H1 (cell line): Measurements from ENCODE around the gene EIF2S1. TPM values are rescaled to one million over a fixed set of nuclear protein-coding genes. Genes with fewer than 3 reads are reported as not detected.

ENCODE experiments used
- CTCF ChIA-PET: fragments of 300-600 bp; sonication (Branson Sonifier 250); formaldehyde crosslinking; loops from one replicate; lab custom pipeline; 2021; ENCODE audit not compliant: partially characterized antibody; lab: Charles Lee
- POLR2A ChIA-PET: fragments of 300-600 bp; sonication (Branson Sonifier 250); formaldehyde crosslinking; loops from one replicate; lab custom pipeline; 2021; ENCODE audit warnings: inconsistent platforms; ENCODE audit not compliant: partially characterized antibody; lab: Charles Lee
- DNase-seq, 2 experiments: peaks; one replicate each; pipeline versions ENCODE4 v3.0.0 to v3.0.0-alpha.2; 2010 to 2022; ENCODE audit warnings: low spot score in 2 of 2, low read depth in 1 of 2, mixed read lengths in 1 of 2
- FAIRE-seq: peaks from 2 replicates; lab custom pipeline; 2011; peaks lifted over from hg19 to GRCh38; lab: Jason Lieb, UNC
- H2AFZ ChIP-seq: 2 replicates; pipeline ENCODE4 v1.8.1; 2012; ENCODE audit warnings: low read length, inconsistent platforms
- H2AK5ac ChIP-seq: 2 replicates; pipeline ENCODE4 v1.6.1; 2013; ENCODE audit warnings: low read depth, low read length
- H2BK120ac ChIP-seq: replicated peaks from 2 replicates; pipeline ENCODE3; 2013; ENCODE audit warnings: low read depth, low read length, inconsistent platforms
- H2BK12ac ChIP-seq: 2 replicates; pipeline ENCODE4 v1.6.1; 2013; ENCODE audit warnings: low read depth, low read length
- H2BK15ac ChIP-seq: 2 replicates; pipeline ENCODE4 v1.6.1; 2013; ENCODE audit warnings: low read length
- H2BK20ac ChIP-seq: 2 replicates; pipeline ENCODE4 v1.6.1; 2013; ENCODE audit warnings: low read length
- H2BK5ac ChIP-seq: 2 replicates; pipeline ENCODE4 v1.6.1; 2013; ENCODE audit warnings: low read depth, low read length
- H3K14ac ChIP-seq: 2 replicates; pipeline ENCODE4 v1.6.1; 2013; ENCODE audit warnings: inconsistent platforms; ENCODE audit not compliant: insufficient read length
- H3K18ac ChIP-seq: 2 replicates; pipeline ENCODE4 v1.6.1; 2013; ENCODE audit warnings: low read length; ENCODE audit errors: extremely low read depth
- H3K23ac ChIP-seq: 2 replicates; pipeline ENCODE4 v1.6.1; 2013; ENCODE audit warnings: inconsistent platforms; ENCODE audit not compliant: insufficient read length
- H3K23me2 ChIP-seq: 2 replicates; pipeline ENCODE4 v1.6.1; 2013; ENCODE audit warnings: low read depth, low read length
- H3K27ac ChIP-seq: 2 replicates; pipeline ENCODE4 v1.6.1; 2011; ENCODE audit warnings: low read depth, low read length, inconsistent platforms
- H3K27me3 ChIP-seq, 4 experiments: replicated peaks in 1 of 4; 1 replicate in 1 of 4; 2 replicates in 3 of 4; pipeline versions ENCODE4 v1.6.1 to v1.8.1; 2011 to 2013; ENCODE audit warnings: low read length in 3 of 4, mild to moderate bottlenecking in 3 of 4, inconsistent platforms in 2 of 4, mixed read lengths in 2 of 4, moderate library complexity in 1 of 4; ENCODE audit not compliant: control insufficient read depth in 3 of 4, insufficient read depth in 3 of 4; ENCODE audit errors: extremely low read depth in 1 of 4
- H3K36me3 ChIP-seq, 4 experiments: 2 replicates each; pipeline versions ENCODE4 v1.6.1 to v1.8.1; 2011 to 2013; ENCODE audit warnings: mild to moderate bottlenecking in 4 of 4, low read length in 3 of 4, moderate library complexity in 2 of 4, control low read depth in 1 of 4, inconsistent platforms in 1 of 4; ENCODE audit not compliant: insufficient read depth in 4 of 4, control insufficient read depth in 2 of 4
- H3K4ac ChIP-seq: replicated peaks from 2 replicates; pipeline ENCODE3; 2013; ENCODE audit warnings: low read length, low read depth, mixed read lengths, inconsistent platforms; ENCODE audit not compliant: insufficient read length
- H3K4me1 ChIP-seq, 4 experiments: replicated peaks in 1 of 4; 1 replicate in 1 of 4; 2 replicates in 3 of 4; pipeline versions ENCODE4 v1.6.1 to v1.8.1; 2011 to 2013; ENCODE audit warnings: low read length in 3 of 4, inconsistent platforms in 2 of 4, mixed read lengths in 1 of 4; ENCODE audit not compliant: insufficient read depth in 4 of 4, control insufficient read depth in 3 of 4
- H3K4me2 ChIP-seq, 2 experiments: 2 replicates each; pipeline versions ENCODE4 v1.6.1 to v1.8.1; 2011 to 2013; ENCODE audit warnings: low read depth in 2 of 2, low read length in 2 of 2, control low read depth in 1 of 2, inconsistent platforms in 1 of 2, mild to moderate bottlenecking in 1 of 2; ENCODE audit not compliant: insufficient read depth in 1 of 2
- H3K4me3 ChIP-seq, 4 experiments: fragments of 200-600, 300-600 bp in 1 of 4; sonication (generic), shearing (Covaris generic), sonication (Bioruptor Twin) in 1 of 4; 2 replicates each; pipeline versions ENCODE4 v1.5.1 to v1.8.1; 2011 to 2016; ENCODE audit warnings: low read length in 4 of 4, low read depth in 3 of 4, control low read depth in 2 of 4, inconsistent platforms in 2 of 4, mild to moderate bottlenecking in 2 of 4, mixed read lengths in 1 of 4, moderate library complexity in 1 of 4; ENCODE audit not compliant: insufficient read depth in 2 of 4; ENCODE audit errors: extremely low read depth in 1 of 4
- H3K56ac ChIP-seq: replicated peaks from 2 replicates; pipeline ENCODE3; 2013; ENCODE audit warnings: low read depth, mild to moderate bottlenecking, mixed read lengths, low read length, inconsistent platforms; ENCODE audit not compliant: insufficient read length
- H3K79me1 ChIP-seq: 2 replicates; pipeline ENCODE4 v1.6.1; 2013; ENCODE audit warnings: low read depth, low read length, control low read depth
- H3K79me2 ChIP-seq, 2 experiments: 2 replicates each; pipeline versions ENCODE4 v1.6.1 to v1.8.1; 2012 to 2013; ENCODE audit warnings: low read length in 2 of 2, mild to moderate bottlenecking in 2 of 2, inconsistent platforms in 1 of 2; ENCODE audit not compliant: insufficient read depth in 2 of 2, control insufficient read depth in 1 of 2
- H3K9ac ChIP-seq, 4 experiments: replicated peaks in 1 of 4; 1 replicate in 1 of 4; 2 replicates in 3 of 4; pipeline versions ENCODE4 v1.6.1 to v1.8.1; 2011 to 2013; ENCODE audit warnings: low read depth in 3 of 4, low read length in 3 of 4, control low read depth in 2 of 4, mild to moderate bottlenecking in 2 of 4, moderate library complexity in 2 of 4, inconsistent platforms in 1 of 4; ENCODE audit errors: extremely low read depth in 1 of 4
- H3K9me3 ChIP-seq, 2 experiments: 2 replicates each; pipeline versions ENCODE4 v1.6.1 to v1.8.1; 2012 to 2013; ENCODE audit warnings: mild to moderate bottlenecking in 2 of 2, moderate library complexity in 2 of 2, control low read depth in 1 of 2, inconsistent platforms in 1 of 2, low read depth in 1 of 2, low read length in 1 of 2, mixed read lengths in 1 of 2; ENCODE audit not compliant: insufficient read depth in 2 of 2
- H4K20me1 ChIP-seq, 2 experiments: replicated peaks in 1 of 2; 2 replicates each; pipeline versions ENCODE3 to v1.8.1; 2011 to 2013; ENCODE audit warnings: inconsistent platforms in 2 of 2, low read length in 2 of 2, mild to moderate bottlenecking in 1 of 2; ENCODE audit not compliant: insufficient read depth in 2 of 2, control insufficient read depth in 1 of 2
- H4K5ac ChIP-seq: 2 replicates; pipeline ENCODE4 v1.6.1; 2013; ENCODE audit warnings: low read length, low read depth, mixed read lengths, inconsistent platforms; ENCODE audit not compliant: insufficient read length
- H4K8ac ChIP-seq: 2 replicates; pipeline ENCODE4 v1.8.0; 2013; ENCODE audit warnings: mild to moderate bottlenecking, moderate library complexity, low read length, inconsistent platforms; ENCODE audit not compliant: insufficient read depth; ENCODE audit errors: extremely low read depth
- H4K91ac ChIP-seq: replicated peaks from 2 replicates; pipeline ENCODE3; 2013; ENCODE audit warnings: low read length, mixed read lengths, inconsistent platforms; ENCODE audit not compliant: insufficient read length
- BRCA1 ChIP-seq: IDR thresholded peaks from 2 replicates; pipeline ENCODE4 v1.6.1; 2012; ENCODE audit warnings: low read depth, low read length, improper control_type of control experiment
- CBX5 ChIP-seq: fragments of 300-800, 300-1000 bp; sonication (generic); IDR thresholded peaks from 2 replicates; pipeline ENCODE4 v1.7.1; 2016; ENCODE audit warnings: antibody characterized with exemption, low read length, low read depth
- CHD1 ChIP-seq: IDR thresholded peaks from 2 replicates; pipeline ENCODE4 v1.6.1; 2012; ENCODE audit warnings: low read depth, low read length, improper control_type of control experiment
- HDAC2 ChIP-seq, 2 experiments: fragments of 300-600 bp in 1 of 2; sonication (generic) in 1 of 2; IDR thresholded peaks; 2 replicates each; pipeline ENCODE4 v1.6.1; 2011 to 2012; ENCODE audit warnings: low read depth in 2 of 2, low read length in 2 of 2, mild to moderate bottlenecking in 2 of 2, moderate library complexity in 2 of 2, borderline replicate concordance in 1 of 2, inconsistent platforms in 1 of 2
- JUND ChIP-seq: IDR thresholded peaks from 2 replicates; pipeline ENCODE4 v1.6.1; 2011; ENCODE audit warnings: mild to moderate bottlenecking, improper control_type of control experiment, low read length
- KDM4A ChIP-seq: IDR thresholded peaks from one replicate; pipeline ENCODE4 v1.7.1; 2012; ENCODE audit warnings: low read depth, mild to moderate bottlenecking, moderate library complexity, low read length, inconsistent platforms; ENCODE audit not compliant: severe bottlenecking
- RBBP5 ChIP-seq: IDR thresholded peaks from 2 replicates; pipeline ENCODE4 v1.7.1; 2012; ENCODE audit warnings: low read depth, mild to moderate bottlenecking, inconsistent platforms, low read length, moderate library complexity, borderline replicate concordance
- RXRA ChIP-seq: IDR thresholded peaks from 2 replicates; pipeline ENCODE4 v1.6.1; 2011; ENCODE audit warnings: low read depth, mild to moderate bottlenecking, low read length, moderate library complexity; ENCODE audit not compliant: insufficient read depth
- SIN3A ChIP-seq, 2 experiments: IDR thresholded peaks in 1 of 2; conservative IDR thresholded peaks in 1 of 2; 2 replicates each; pipeline ENCODE4 v1.6.1; 2011 to 2012; ENCODE audit warnings: low read length in 2 of 2, improper control_type of control experiment in 1 of 2, low read depth in 1 of 2, mild to moderate bottlenecking in 1 of 2
- TAF1 ChIP-seq: IDR thresholded peaks from 2 replicates; pipeline ENCODE4 v1.6.1; 2011; ENCODE audit warnings: mild to moderate bottlenecking, low read depth, low read length
- TBP ChIP-seq: IDR thresholded peaks from 2 replicates; pipeline ENCODE4 v1.6.1; 2011; ENCODE audit warnings: low read depth, low read length, improper control_type of control experiment
- WGBS, 2 experiments: shearing (Covaris generic) in 1 of 2; methylation state at CpG; one replicate each; pipeline versions ENCODE4 v1.1.6 to v1.1.7; 2013 to 2015; ENCODE audit warnings: low lambda C conversion rate in 2 of 2, mixed read lengths in 2 of 2, inconsistent platforms in 1 of 2, low coverage in 1 of 2, missing lambda C conversion rate in 1 of 2; ENCODE audit not compliant: insufficient replicate concordance in 2 of 2, insufficient coverage in 1 of 2, insufficient read length in 1 of 2; ENCODE audit errors: extremely low coverage in 1 of 2, missing lambda C conversion rate in 1 of 2; 5-methylcytosine and 5-hydroxymethylcytosine counted together
- polyA plus RNA-seq, 7 experiments: library from polyadenylated mRNA; depleted of rRNA in 3 of 7; stranded (reverse) in 5 of 7; unstranded in 2 of 7; fragments of >200 nt in 5 of 7; fragments of 200-250 nt in 2 of 7; gene quantifications; 1 replicate in 5 of 7; 2 replicates in 1 of 7; 4 replicates in 1 of 7; pipeline versions ENCODE4 v1.2.1 to v1.2.3, GENCODE V29; 2011 to 2013; ENCODE audit warnings: missing spikeins in 2 of 7, mixed read lengths in 2 of 7
- total RNA-seq: library from RNA; stranded (reverse); fragmentation: NEBNext Ultra II Directional; extraction: Animal tissue kit (Norgen Biotek cat#: 25700); gene quantifications from 2 replicates; pipeline ENCODE4 v1.2.1, GENCODE V29; 2021
- TF ChIP-seq, protein P1 (sequence below): IDR thresholded peaks from 2 replicates; pipeline ENCODE4 v1.6.1; 2012; ENCODE audit warnings: inconsistent platforms

Gene EIF2S1
- total and polyA plus RNA-seq, 2 of the 8 experiments (the other 6 are each of a cell fraction or from before 2014, with no cell fraction given): 35.1 to 146 TPM

DNA sequence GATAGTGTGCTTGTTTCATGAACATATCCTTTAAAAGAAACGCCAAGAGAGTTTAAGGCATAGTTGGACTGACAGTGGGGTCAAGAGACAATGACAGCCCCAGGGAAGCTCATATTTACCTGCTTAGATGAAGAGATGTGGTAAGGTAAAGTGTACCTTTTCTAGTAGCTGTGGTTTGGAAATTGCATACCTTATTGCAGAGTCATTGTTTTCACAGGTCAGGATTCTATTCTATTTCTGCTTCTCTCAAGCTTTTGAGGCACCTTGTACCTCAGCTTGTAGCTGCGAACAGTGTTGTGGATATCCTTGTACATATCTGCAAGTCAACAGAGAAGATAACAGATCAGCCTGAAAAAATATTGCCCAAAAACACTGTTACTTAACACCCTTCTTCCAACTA is 48.3 kb upstream of the EIF2S1 start:
- Histone ChIP-seq H3K9me3 (no peaks in the 10 kb centered on the region), H4K8ac (no peak overlapping the region), H3K23me2 (no peaks in the 10 kb centered on the region; the same call in 1 of the 2 replicates), H3K79me1 (no peaks in the 10 kb centered on the region), H2BK12ac (no peak overlapping the region), H3K4me1 (no peaks in the 10 kb centered on the region), H4K5ac (no peak overlapping the region), H3K27me3 (no peaks in the 10 kb centered on the region), H4K91ac (no peak overlapping the region), H3K4ac (no peak overlapping the region), H3K4me2 (no peak overlapping the region), H2BK120ac (no peak overlapping the region), H2AK5ac (no peak overlapping the region), H3K23ac (no peak overlapping the region), H3K9ac (no peak overlapping the region), H3K4me3 (no peak overlapping the region), H2AFZ (no peak overlapping the region), H3K18ac (no peak overlapping the region), H2BK20ac (no peak overlapping the region), H3K27ac (no peak overlapping the region), H2BK15ac (no peak overlapping the region), H3K36me3 (peaks cover 0 to 9% (median 0%) of the 10 kb centered on the region in 4 experiments; a peak in 1 of 8 replicates), H3K56ac (no peak overlapping the region), H3K79me2 (no peaks in the 10 kb centered on the region), H3K14ac (no peak overlapping the region), H2BK5ac (no peak overlapping the region), H4K20me1 (no peaks in the 10 kb centered on the region)
- CTCF ChIA-PET: interaction anchor here (0.9 to 1.1 kb wide), 2 partner anchors 16 to 59 kb away, joined by 3 to 4 read pairs; no protein-coding TSS in a partner anchor
- FAIRE-seq (peak; percentile 19), DNase-seq (no peak)
- POLR2A ChIA-PET: interaction anchor here (2.4 kb wide), 1 partner anchor 70 kb away, joined by 5 read pairs; the partner anchor contains the start of gene PALS1
- TF ChIP-seq CBX5: no peak
- no peak for TF ChIP-seq TBP
- no peak for TF ChIP-seq TAF1
- TF ChIP-seq SIN3A (conservative IDR thresholded peaks at IDR 0.05 in 1 of 2, IDR thresholded peaks at IDR 0.05 in 1 of 2; ENCODE audit: low read depth in 1 of 2, low read length in 2 of 2): no peak
- TF ChIP-seq CHD1: no peak
- no peak for TF ChIP-seq RXRA
- no peak for TF ChIP-seq HDAC2 (IDR thresholded peaks at IDR 0.05; ENCODE audit: borderline replicate concordance in 1 of 2, low read depth in 2 of 2, low read length in 2 of 2)
- TF ChIP-seq BRCA1: no peak
- no peak for TF ChIP-seq JUND
- TF ChIP-seq RBBP5: no peak
- TF ChIP-seq KDM4A: no peak
- TF ChIP-seq, protein P1, sequence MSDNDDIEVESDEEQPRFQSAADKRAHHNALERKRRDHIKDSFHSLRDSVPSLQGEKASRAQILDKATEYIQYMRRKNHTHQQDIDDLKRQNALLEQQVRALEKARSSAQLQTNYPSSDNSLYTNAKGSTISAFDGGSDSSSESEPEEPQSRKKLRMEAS: no peak
- WGBS, 2 experiments: 96% methylated on average over 2 of the region's 2 CpGs; no CpG with 5 or more reads in 1 of the 2 experiments
